Suprapubic skin (tissue), 4 donors: ENCODE measurements around the gene CEP290.

Experiments
- CTCF ChIP-seq, 2 donors: fragments of 200-600 bp in 1 of 2; fragments of 450-650 bp in 1 of 2; sonication (generic) in 1 of 2; IDR thresholded peaks; one replicate each; pipeline ENCODE4 v1.5.1; 2016 to 2019; ENCODE audit warnings: antibody characterized with exemption in 2 of 2, mild to moderate bottlenecking in 1 of 2, moderate library complexity in 1 of 2
- POLR2A ChIP-seq, 2 donors: fragments of 450-650 bp; IDR thresholded peaks; one replicate each; pipeline ENCODE4 v1.6.1; 2017; ENCODE audit warnings: antibody characterized with exemption in 2 of 2, mild to moderate bottlenecking in 2 of 2, moderate library complexity in 2 of 2
- POLR2AphosphoS5 ChIP-seq, 3 donors: sonication (generic); formaldehyde crosslinking; IDR thresholded peaks; one replicate each; pipeline ENCODE4 v1.6.1; 2017; ENCODE audit warnings: antibody characterized with exemption in 3 of 3

GRCh38 chr12:88172844-88173407, 31.0 kb upstream of the CEP290 start:
- TF ChIP-seq POLR2A (IDR thresholded peaks at IDR 0.05), result no peak
- TF ChIP-seq CTCF (IDR thresholded peaks at IDR 0.05), result no peak
- TF ChIP-seq POLR2AphosphoS5 (IDR thresholded peaks at IDR 0.05), result no peak
